HL-60/S4 treated with retinoic acid at 250 ng/mL for 4 days and 3 days (cell line): ENCODE data around the gene LYRM1.
"Not testable (repeated sequence)": the region's sequence is repeated elsewhere in the genome, so short reads cannot be mapped to it uniquely, and the experiment has no call there.

Source experiments
- in situ Hi-C: fragments of 300-500 bp; cut with MboI; formaldehyde crosslinking; loops from 2 replicates; pipeline ENCODE4 v1.7.0; 2022; ENCODE audit warnings: low sequenced_read_pairs

LYRM1 gene

GRCh38 chr16:20900299-20901067, at the start of gene LYRM1, which contains the start of gene DCUN1D3:
TSS of gene LYRM1 (plus strand) at chr16:20900771. CDS start at chr16:20915556, 14,785 bp downstream.
TSS of gene DCUN1D3 (minus strand) at chr16:20900358. CDS start at chr16:20862538, 37,820 bp downstream.
- in situ Hi-C loops = no loop called here

GRCh38 chr16:20850981-20851380, 49.6 kb upstream of the LYRM1 start:
- in situ Hi-C loops = loop anchor here (10.0 kb wide), 1 partner anchor 234 kb away; no protein-coding TSS in a partner anchor

- in situ Hi-C loops = loop anchor here (10.0 kb wide), 1 partner anchor 233 kb away; no protein-coding TSS in a partner anchor
Observed at GRCh38 chr16:20851601-20852000, 49.0 kb upstream of the LYRM1 start.

DNA sequence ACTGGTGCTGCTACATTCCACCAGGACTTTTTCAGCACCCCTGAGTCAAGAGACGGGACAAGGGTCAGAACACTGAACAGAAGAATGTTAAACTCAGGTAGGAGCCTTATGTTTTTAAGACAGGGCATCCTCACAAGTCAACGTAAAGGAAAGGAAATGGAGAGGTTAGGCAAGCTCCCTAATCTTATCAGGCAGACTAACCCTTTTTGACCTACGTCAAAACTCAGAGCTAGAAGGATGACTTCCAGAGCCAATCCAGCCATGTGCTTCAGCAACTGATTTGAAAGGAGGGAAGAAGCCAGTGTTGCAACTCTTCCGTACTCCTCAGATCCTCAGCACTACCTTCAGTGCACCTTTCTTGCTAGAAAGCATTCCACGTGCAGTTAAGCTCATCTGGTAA, 47.4 kb upstream of the LYRM1 start:
- in situ Hi-C loops = loop anchor here (10.0 kb wide), 1 partner anchor 232 kb away; no protein-coding TSS in a partner anchor

DNA sequence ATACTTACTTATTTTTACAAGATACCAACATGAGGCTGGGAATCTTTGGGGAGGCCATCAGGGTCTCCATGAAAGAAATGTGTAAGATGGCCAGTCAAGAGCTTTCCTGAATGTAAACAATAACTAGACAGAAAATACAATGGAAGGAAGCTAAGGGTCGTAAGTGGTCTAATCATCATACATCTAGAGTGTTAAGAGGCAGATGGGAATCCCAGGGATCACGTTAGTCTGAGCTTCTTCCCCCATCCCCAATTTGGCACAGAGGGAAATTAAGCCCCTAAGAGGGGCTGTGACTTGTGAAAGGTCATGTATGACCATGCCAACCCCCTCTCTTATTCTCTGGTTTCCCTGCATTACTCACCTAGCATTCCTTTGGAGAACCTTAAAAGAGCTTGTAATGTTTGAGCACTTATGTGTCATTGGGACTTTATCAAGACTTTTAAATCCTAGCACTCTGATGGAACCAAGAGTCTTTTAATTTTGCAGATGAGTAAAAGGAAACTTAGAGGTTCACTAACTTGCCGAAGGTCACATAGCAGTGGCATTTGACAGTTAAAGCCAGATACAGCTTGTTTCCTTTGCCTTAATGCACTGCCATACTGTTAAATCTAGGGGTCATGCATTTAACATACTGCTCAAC, 46.5 kb upstream of the LYRM1 start:
- in situ Hi-C loops = loop anchor here (10.0 kb wide), 1 partner anchor 231 kb away; no protein-coding TSS in a partner anchor

DNA sequence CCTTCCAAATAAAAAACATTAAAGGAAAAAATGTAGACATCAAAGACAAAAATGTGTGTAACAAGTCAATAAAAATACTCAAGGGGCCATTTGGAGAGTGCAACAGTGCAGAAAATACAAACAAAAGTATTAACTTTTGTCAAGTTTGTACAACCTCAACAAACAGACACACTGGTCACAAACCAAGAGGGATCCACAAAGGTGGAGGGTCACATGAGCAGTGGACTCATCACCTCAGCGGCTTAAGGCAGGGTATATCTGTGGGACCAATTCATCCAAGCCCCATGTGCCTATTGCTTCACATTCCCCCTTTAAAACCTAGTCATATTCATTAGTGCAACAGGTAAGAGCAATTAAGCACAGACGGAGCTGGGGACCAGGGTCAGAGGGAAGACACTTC, 45.6 kb upstream of the LYRM1 start:
- in situ Hi-C loops = loop anchor here (10.0 kb wide), 1 partner anchor 230 kb away; no protein-coding TSS in a partner anchor

DNA sequence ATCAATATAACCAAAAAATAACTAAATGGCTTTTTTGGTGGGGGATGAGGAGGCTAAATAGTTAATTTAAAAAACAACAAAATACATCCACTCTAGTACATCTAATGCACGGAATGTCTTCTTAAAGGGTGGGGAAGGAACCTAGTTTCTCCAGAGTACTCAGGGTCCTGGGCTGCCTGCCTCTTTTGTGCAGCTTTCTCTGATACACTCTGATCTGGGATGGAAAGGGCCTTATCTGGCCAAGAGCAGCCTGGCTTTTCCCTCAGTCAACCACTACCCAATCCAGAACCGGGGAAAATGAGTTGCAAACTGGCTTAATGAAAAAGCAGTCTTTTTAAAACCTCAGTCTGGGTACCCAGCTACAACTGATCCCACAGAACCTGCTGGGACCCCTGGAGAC, 43.3 kb upstream of the LYRM1 start:
- in situ Hi-C loops = loop anchor here (10.0 kb wide), 1 partner anchor 228 kb away; no protein-coding TSS in a partner anchor

DNA sequence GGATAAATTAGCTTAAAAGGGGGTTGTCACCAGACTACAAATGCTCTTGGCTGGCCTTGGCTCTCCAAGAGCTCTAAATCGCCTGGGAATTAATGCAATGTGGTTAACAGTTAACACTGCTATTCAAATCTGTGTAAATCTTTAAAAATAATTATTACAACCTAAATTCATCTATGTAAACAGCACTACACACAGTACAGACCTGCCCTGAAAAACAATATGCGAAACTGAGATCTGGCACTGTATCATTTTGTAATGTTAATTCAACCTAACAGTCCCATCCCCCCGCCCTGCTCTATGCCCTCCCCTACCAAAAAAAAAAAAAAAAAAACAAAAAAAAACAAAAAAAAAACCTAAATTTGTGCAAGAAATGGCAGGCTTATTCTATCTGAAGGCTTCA, 41.3 kb upstream of the LYRM1 start:
- in situ Hi-C loops = loop anchor here (10.0 kb wide), 1 partner anchor 226 kb away; no protein-coding TSS in a partner anchor

DNA sequence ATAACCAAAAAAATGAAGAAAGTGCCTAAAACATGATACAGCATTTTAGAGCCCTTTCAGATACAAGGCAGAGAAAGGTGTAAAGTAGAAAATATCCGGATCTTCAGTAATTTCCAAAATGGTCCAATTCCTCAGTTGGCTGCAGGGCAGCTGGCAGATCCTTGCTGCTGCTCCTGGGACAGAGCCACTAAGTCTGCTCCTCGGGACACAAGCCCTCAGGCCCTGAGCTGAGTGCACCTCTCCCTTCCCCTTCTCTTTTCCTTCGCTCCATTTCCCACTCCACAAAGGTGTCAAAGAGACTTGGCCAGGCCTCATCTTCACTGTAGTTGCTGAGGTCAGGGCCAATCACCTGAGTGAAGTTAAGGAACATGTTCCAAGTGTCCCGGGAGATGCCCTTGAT, 40.9 kb upstream of the LYRM1 start:
- in situ Hi-C loops = loop anchor here (10.0 kb wide), 1 partner anchor 225 kb away; no protein-coding TSS in a partner anchor

DNA sequence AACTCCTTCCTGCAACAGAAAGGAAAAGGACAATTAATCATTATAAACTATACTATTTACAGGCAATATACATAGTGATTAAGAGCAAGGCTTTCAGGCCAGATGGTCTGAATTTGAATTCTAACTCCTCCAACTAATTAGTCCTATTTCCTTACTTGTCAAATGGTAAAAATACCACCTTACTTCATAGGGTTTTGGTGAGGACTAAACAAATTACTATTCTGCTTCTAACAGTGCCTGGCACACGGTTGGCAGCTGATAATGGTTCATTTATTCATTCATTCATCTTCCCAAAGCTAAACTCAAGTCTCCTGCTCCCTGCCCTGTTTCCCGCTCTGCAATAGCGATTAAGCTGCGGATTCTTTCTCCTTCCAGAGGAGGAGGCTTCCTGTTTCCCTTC, 40.2 kb upstream of the LYRM1 start:
- in situ Hi-C loops = no loop called here

GRCh38 chr16:20860995-20861394, 39.6 kb upstream of the LYRM1 start:
- in situ Hi-C loops = not testable (repeated sequence)

GRCh38 chr16:20862162-20862960, 38.2 kb upstream of the LYRM1 start:
- in situ Hi-C loops = no loop called here

- in situ Hi-C loops = not testable (repeated sequence)
Observed at GRCh38 chr16:20864376-20864775, 36.2 kb upstream of the LYRM1 start.

- in situ Hi-C loops = no loop called here
Observed at GRCh38 chr16:20865420-20866131, 35.0 kb upstream of the LYRM1 start.

DNA sequence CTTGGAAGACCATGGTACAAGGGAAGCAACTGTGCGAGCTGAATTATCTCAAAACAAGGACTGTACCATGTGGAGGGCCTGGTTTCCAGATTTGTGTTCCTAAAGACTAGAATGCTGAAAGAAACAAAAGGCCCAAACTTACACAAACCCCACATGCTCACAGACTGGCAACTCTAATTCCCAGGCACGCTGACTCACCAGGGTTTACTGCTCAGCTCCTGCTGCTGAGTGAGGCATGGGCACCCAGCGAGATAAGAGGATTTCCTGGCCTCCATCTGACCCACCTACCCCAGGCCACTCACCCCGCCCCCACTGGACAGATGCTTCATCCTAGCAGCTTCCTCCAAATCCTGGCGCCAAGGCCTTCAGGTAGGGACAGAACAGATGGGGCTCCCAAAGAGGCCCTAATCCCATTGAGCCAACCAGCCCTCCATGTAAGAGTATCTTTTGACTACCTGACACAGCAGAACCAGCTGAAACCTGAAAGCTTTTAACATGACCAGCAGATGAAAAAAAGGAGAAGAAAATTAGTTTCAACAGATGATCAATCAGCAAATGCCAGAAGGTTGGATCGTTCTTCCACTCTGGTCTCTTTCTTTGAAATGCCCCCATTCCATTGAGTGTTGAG, 34.3 kb upstream of the LYRM1 start:
- in situ Hi-C loops = no loop called here

GRCh38 chr16:20866801-20867200, 33.8 kb upstream of the LYRM1 start:
- in situ Hi-C loops = no loop called here

GRCh38 chr16:20867585-20867984, 33.0 kb upstream of the LYRM1 start:
- in situ Hi-C loops = no loop called here

DNA sequence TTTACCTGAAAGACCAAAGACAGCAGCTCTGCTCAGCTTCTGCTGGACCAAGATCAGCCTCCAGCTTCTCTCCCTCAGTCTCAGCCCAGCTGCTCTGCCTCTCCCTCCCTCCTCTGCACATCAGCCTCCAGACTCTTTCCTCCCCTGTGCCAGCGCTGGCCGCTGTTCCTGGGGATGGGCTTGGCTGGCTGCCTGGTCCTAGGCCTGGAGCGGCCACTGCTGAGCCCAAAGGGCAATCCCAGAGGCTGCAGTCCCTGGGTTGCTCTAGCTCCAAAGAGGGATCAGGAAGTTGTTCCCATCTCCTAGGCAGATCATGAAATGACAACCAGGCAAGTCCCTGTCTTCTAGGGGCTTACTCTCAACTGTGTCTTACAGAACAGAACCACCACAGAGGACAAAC, 31.7 kb upstream of the LYRM1 start:
- in situ Hi-C loops = no loop called here

DNA sequence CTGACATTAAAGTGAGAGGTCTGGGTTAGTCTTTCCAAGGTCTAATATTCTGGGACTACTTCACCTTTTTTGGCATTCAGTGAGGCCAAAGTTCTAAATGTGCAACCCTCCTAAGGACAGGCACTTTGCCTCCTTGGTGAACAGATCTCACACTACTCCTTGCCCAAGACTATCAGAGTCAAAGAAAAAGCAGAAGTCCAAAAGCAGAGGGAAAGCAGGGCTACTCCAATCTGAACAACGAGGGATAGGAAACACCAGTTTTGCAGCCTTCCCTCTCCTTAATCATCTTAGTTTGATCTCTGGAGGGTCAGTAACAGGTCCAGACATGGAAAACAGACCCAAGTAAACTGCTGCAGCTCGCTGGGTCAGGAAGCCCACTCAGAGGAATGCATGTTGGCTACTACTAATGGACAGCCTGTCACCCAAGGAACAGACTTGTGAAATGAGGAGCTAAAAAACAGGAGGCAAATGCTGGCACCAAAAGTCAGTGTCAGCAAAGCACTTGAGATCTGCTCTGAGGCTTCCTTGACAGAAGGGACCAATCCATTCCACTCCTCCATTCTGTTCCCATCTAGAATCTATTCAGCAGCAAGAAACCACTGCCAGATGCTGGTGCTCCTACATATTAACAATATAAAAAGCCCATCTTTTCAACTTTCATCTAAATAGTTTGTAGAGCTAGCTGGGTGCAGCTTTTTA, 30.3 kb upstream of the LYRM1 start:
- in situ Hi-C loops = no loop called here
